Activated CD4-positive, CD25-positive, alpha-beta regulatory T cell treated with anti-CD3 and anti-CD28 coated beads, Interleukin-2, amount 50 U/mL, for 16 hours (primary cell): ENCODE results near the gene NMNAT2.
"Not testable (repeated sequence)": the region's sequence is repeated elsewhere in the genome, so short reads cannot be mapped to it uniquely, and the experiment has no call there.

Experiments
- DNase-seq: peaks from one replicate; pipeline ENCODE4 v3.0.0-alpha.2; 2020; ENCODE audit warnings: low read depth, low spot score

The NMNAT2 gene

DNA sequence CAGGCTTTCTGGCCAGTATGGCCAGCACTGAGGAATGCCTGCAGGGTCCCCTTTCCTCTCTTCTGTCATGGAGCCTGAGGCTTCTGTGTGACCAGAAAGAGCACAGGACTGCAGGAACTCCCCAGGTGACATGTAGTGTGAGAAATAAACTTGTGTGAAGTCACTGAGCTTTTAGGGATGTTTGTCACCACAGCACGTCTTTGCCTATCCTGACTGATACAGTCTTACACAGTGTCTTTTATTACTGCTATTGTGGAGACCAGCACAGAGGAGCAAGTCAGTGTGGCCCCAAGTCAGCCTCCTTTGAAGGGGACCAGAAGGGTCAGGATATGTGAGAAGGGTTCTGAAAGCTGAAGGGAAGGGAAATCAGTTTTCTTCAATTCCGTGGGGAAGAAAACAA, 129.6 kb downstream of the NMNAT2 start:
- DNase-seq = no peak

DNA sequence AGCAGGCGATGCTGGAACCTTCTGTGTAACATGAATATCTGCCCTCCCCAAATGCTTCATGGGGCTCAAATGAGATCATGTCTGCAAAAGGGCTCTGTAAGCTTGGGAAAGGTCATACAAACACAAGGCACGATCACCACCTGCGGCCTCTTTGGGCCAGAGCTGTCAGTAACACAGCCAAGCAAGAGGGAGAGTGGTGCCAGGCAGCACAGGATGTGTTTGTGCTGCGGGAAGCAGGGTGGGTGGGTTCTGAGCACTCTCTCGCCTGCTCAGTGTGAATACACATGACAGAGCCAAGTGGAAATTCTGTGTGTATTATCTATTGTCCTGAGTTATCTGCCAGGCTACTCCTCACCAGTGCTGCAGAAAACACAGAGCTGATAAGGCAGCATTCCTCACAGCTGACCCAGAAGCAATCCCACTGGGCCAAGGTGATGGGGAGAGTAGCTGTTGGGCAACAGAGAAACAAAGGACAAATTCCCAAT, 130.9 kb downstream of the NMNAT2 start:
- no peak for DNase-seq

DNA sequence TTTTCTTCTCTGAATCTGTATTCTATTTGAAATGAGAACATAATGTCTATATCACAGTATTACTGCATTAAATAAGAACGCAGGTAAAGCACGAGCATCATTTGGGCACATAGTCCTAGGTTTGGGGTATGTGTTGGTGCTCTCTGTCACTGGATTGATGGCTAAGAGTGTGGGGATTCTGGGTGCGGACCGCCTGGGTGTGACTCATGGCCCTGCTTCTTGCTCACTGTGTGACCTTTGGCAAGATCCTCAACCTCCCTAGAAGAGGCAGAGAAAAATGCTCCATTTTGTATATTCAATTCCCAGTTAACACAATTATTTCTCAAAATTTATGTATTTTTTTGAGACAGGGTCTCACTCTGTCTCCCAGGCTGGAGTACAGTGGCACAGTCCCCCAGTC, 132.4 kb downstream of the NMNAT2 start:
- no peak for DNase-seq

DNA sequence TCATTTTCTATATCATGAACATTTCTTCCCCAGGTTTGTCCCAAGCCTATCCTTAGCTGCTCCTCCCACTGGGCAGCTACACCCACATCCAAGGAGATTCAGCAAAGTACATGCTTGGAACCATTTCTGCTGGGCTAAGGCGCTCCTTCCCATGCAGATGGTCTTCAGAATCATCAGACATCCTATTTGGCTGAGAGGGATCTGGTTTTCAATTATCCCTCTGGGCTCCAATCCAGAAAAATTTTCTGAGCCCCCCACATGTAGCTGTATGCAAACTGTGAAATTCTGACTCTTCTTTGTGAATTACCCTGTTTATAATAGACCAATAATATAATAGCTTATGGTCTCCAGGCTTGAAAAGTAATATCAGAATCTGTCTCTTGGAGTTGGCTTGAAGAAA, 132.9 kb downstream of the NMNAT2 start:
- DNase-seq = no peak

DNA sequence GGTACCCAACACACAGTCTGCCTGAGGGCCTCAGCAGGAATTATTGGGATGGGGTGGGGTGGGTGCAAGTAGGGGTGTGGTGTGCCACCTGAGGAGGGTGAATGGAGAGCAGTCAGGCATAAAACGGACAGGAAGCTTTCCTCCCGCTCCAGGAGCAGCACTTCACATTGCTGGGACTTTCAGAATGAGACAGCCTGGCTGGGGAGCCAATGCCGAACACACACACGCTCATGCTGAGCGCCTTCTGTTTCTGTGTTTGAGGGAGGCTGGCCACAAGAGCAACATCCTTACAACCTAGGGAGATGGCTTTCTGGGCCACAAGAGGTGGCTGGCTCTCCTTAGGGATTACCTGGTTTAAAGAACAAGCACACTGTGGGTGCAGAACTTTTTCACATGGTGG, 134.1 kb downstream of the NMNAT2 start:
- DNase-seq = no peak

DNA sequence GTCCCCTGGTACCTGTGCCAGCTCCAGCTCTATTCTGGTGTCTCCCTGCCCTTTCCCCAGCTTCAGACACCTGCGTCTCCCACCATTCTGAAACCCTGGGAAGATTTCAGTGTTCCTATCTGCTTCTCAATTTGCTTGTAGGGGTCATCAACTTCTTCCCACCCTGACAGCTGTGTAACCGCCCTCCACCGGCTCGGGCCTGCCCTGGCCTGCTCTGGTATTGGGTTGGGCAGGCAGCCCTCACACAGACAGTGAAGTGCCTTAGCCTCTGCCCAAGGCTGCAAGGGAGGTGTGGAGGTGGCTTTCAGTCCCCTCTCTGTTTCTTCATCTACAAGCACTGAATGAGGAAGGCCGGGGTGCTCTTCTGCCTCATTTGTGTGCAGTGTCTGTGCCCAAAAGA, 134.9 kb downstream of the NMNAT2 start:
- no peak for DNase-seq

DNA sequence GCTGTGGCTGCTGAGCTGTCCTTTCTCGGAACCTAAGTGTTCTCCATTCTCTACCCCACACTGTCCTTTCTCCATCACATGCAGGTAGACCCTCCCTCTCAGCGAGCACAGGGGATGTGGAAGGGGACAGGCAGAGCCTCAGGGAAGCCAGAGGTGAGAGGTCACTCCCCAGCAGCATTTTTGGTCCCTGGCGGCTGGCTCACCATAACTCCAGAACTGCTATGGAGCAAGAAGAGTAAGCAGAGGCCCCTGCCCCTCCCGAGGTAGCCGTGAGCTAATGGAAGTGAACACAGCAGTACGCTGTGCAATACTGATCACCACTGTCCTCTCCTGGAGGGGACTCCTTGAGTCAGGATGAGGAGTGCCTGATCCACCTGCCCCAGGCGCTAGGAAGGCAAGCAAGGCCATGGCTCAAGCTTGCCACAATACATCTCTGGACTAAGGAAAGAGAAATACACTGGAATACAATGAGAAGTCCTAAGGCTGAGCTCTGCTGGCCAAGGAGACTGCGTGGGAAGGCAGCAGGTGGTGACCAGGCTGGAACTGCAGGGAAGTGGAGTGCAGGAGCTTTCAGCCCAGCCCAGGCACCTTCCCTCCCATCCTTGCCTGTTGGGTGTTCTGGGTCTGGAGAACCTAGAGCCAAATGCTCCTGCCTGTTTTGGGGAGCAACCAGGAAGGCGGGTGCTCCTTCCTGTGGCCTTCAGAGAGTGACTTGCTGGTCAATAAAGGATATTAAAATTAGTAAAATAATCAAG, 135.9 kb downstream of the NMNAT2 start:
- DNase-seq = no peak

DNA sequence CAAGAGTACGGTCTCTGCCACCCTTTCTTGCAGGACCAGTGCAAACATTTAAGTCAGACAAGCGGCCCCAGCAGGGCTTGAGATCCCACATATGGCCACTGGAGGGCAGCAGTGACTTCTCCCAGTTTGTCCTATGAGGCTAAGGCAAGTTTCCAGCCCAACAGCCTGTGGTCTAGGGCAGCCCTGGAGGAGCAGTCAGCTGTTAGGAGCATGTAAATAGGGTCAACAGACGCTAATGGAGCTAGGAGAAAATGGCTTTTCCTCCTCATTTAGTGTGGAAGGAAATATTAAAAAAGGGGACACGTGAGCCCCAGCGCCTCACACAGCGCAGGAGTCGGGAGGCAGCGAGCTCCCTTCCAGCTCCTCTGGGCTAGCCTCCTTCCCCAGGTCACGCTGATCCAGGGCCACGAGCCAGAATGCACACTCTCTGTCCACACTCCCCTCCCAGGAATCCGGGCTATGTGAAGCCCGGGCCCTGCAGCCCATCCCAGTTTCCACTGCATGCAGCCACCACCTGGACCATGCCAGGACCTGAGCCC, 136.6 kb downstream of the NMNAT2 start:
- DNase-seq = peak; percentile 43

DNA sequence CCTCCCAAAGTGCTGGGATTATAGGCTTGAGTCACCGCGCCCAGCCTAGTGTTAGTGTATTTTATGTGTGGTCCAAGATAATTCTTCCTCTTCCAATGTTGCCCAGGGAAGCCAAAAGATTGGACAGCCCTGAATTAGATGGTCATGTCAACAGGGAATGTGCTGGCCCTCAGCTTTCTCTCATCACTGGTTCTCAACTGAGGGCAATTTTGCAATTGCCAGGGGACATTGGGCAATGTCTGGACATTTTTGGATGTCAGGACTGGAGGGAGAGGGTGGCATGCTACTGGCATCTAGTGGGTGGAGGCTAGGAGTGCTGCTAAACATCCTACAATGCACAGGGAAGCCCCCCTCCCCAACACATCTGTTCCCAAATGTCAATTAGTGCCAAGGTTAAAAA, 137.1 kb downstream of the NMNAT2 start:
- DNase-seq = no peak

DNA sequence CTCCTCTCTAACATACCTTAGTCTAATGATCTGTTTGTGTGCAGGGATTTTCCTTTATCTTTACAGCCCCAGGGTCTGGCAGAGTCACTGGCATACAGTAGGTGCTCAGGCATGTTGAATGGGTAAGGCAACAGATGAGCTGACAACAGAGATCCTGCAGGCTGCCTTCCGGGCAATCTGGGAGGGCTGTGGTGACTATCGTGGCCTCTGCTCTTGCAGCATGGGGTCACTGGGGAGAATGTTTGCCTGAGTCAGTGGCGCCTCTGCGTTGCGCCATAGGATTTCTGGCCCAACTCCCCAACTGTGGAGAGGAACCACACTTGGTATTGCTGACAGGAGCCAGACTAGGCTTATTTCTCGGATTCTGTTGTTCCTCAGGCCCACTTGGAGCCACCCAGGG, 138.3 kb downstream of the NMNAT2 start:
- DNase-seq = no peak

DNA sequence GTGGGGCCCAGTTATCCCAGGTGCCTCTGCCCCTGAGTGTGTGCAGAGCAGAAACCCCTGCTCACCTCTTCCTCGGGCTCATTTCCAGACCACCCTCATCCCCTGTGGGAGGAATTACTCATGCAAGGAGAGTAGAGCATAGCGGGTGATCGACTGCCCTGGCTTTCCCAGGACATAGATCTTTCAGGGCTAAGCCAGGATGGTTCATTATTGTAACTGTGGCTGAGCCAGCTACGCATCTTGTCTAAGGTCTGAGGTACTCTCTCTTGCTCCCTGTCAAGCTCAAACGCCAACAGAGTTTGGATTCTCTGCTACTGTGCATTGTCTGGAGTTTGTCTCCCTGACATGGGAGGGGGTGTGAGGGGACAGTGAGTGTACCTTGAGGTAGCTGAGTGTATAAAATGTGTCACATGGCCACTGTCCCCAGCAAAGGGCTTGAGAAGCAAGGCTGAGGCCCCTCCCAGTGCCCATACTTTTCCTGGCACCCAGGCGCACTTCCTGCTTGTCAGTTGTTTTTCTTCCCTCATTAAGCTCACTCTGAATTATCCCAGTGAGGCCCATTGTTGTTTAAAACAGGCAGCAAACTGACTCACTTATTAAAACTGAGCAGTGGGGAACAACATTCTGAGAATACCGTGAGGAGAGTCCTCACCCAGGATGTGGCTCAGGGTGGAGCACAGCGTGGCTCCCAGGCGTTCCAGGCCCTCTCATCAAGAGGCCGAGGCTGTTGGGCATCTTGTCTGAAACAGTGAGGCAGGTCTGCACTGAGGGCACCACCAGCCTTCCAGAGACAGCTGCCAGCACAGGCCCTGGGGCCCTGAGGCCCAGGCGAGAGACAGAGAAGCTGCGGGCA, 139.2 kb downstream of the NMNAT2 start:
- DNase-seq = no peak

DNA sequence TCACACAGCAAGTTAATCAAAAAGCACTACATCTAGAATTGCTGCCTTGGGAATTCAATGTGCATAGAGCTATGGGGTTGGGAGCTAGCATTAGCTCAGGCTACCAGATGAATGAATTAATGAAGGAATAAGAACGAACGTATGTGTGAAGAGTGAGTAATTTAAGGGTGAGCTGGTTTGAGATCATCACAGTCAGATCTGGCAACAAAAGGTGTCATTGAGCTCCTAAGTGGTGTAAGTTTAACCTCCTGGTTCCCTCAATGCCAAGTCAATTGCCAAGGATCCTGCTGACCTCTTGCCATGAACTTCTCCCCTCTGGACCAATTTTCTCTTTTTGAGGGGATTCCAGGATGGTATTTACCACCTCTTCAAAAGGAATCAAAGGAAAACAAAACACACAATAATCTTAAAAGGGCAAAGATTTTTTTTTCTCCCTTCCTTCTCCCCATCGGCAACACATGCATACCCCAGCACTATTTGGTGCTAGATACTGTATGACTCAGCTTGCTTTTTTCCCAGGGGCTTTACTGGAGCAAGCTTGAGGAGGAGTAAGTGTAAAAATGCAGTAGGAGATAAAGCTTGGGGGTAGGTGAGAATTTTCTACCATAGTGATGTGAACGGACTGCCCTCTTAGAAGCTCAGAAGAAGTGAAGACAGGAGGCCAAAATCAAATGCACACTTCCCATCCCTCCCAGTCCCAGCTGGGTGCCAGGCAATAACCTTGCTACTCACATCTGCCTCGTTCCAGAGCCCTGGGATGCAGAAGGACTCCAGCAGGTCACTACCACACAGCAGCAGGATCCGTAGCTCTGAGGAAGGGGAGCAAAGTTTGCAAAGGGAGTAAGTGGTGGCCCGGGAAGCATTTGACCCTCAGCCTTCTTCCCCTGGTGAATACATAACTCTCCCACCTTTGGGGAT, 140.1 kb downstream of the NMNAT2 start:
- DNase-seq = no peak

DNA sequence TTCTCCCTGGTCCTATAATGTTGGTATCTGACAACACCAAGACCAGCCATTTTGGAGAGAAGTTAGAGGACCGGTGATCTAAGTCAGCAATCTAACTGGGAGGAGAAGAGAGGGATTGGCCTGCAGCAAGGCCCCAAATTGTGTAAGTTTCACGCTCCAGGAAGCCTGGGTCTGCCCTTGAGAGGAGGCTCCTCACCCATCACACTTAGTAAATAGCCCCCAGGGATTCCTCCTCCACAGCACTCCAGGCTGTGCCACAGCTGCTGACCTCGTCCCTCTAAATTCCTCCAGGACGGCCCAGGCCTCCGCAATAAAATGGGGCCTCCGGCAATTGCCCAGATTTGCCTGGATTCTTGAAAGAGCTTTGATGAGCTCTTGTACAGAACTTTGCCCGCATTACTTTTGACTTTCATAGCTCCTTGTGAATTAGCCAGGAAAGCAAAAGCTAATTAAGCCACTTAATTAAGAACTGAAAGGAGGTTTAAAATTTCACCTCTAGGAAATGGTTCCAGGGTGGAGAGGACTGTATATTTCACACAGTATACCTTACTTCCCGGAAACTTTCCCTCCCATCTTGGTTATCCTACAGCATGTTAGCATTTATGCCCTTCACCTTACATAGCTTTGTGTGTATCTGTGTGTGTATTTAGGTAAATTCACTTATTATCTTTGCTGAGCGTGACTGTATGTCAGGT, 141.6 kb downstream of the NMNAT2 start:
- no peak for DNase-seq

DNA sequence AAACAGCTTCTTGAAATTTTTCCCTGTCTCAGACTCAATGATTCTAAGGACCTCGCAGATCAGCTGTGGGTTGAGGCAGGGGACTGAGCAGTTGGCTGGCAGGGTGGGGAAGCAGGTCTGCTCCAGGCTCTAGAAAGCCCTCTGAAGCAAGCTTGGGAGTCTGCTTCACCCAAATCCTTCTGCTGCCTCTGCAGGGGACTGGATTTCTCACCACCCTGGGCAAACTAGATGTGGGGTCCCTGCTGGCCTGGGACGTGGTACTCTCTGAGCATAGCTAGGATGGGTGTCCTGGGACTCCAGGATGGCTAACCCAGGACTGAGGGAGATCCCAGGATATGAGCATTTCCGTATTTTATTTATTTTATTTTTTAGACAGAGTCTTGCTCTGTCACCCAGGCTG, 142.9 kb downstream of the NMNAT2 start:
- no peak for DNase-seq

DNA sequence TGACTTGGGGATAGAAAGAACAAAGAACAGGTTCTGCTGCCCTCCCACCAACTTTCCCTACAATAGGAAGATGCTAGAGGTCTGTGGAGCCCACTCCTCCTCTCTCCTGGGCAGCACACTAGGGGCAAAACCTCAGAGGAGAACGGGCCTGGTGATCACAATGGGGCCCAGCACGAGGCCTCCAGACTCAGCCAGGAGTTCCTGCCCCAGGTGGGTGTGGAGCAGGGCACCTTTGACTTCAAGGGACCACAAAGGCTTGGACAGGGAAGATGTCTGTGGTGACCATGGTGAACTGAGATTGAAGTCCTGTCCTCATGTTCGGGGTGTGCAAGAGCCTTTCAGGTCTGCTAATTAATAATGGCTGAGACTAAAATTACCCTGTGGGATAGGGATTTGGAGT, 143.3 kb downstream of the NMNAT2 start:
- no peak for DNase-seq

DNA sequence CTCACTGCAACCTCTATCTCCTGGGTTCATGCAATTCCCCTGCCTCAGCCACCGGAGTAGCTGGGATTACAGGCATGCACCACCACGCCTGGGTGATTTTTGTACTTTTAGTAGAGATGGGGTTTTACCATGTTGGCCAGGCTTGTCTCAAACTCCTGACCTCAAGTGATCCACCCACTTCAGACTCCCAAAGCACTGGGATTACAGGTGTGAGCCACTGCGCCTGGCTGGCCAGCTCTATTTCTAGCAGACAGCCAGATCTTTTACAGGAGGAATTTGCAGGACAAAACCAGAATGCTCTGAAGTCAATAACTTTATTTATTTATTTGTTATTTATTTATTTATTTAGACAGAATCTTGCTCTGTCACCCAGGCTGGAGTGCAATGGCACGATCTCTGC, 144.2 kb downstream of the NMNAT2 start:
- not testable (repeated sequence) for DNase-seq

DNA sequence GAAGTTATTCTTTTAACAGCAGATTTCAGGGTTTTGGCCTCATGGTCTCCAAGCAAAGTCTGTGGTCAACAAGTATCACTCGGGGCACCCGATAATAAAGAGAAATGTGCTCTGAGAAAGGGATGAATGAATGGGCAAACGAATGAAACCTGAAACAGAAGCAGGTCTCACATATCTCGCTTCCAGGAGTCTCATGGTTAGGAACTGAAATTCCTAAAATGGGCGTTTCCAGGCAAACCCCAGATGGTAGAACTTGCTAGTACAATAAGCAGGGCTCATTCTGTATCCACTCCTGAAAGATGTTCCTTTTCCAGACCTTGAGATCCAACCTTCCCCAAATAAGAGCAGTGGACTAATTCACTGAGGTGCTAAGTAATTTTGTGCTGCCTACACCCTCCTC, 144.9 kb downstream of the NMNAT2 start:
- no peak for DNase-seq

DNA sequence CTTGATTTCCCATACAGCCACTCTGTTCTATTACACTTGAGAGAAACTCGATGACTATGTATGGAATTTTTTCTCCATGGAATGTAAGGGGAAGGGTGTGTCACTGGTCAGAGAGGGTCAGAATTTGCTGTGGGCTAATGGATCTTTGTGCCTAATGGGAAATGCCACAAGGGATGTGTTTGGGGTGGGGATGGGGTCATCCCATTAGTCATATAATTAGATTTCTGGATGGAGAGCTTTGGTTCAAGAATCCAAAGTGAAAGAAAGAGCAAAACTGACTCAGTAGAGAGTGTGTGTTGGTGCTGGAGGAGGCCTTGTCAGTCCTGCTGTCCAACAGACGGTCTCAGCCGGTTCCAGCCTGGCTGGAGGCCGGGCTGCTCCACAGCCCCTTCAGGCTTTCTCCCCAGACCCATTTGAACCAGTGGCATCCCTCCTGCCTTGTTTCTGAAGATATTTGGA, 145.8 kb downstream of the NMNAT2 start:
- no peak for DNase-seq

DNA sequence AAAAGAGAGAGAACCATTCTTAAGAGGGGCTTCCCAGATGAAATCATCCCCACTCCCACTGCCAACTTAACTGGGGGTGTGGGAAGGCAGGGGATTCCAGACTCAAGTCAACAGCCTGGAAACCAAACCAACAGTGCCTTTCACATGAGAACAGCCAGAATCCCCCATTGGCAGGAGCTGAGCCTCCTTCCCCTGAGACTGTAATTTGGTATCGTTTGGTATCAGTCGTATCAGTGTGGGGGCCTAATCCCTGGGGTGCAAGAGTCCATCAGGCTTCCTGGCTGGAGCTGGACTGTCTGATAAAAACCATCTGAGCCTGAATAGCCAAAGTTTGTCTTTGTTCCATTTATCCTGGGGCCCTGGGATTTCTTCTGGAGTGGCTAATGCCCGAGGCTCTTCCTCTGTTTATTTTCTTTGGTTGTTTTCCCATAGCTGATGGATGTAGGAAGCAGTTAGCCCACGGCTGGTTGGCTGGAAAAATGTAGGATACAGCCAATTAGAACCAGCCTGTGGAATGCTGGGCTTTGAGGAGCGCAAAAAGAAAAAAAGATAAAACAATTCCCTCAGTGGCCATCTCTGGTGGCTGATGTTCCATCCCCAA, 147.5 kb downstream of the NMNAT2 start:
- no peak for DNase-seq

DNA sequence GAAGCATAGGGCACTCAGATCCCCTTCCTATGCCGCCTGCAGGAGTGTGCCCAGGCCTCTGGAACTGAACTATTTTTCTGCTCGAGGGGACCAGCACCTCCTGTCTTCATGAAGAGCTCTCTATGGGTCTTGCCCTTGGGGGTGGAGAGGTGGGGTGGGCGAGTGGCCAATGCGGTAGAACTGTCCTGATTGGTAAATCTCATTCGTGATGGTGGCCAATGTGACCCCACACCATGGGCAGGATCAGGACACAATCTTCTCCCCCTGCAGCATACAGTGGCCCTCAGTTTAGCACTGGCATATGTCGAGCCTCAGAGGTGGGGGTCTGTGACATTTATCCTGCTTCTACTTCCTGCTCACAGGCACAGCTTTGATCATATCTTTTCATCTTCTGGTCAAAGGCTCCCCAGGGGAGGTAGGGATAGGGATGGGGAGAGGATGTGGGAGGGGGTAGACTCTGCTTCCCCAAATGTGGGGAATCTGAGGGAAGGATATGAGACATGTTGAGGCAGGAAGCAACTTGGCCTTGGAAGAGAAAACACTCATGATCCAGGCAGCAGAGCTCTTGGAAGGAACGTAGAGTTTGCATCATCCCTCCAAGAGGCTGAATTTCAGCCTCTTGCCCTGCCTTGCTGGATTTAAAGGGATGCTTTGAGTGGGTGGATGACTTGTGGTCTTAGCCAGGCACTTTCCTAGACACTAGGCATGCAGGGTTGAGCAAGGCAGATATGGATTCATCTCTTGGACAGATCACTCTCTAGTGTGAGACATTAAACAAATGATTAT, 150.3 kb downstream of the NMNAT2 start:
- no peak for DNase-seq
